Fibroblast of lung (primary cell): ENCODE measurements around the gene RANBP9. TPM values are rescaled to one million over a fixed set of nuclear protein-coding genes. Genes with fewer than 3 reads are reported as not detected.
A peak's percentile ranks its signal among the peaks of the same experiment; 100 is the strongest.

Experiments
- DNase-seq, 2 donors: peaks; one replicate each; pipeline versions ENCODE4 v3.0.0 to v3.0.0-alpha.2; 2010; ENCODE audit warnings: low read depth in 2 of 2
- H2AFZ ChIP-seq: 2 replicates; pipeline ENCODE4 v1.5.1; 2012; ENCODE audit warnings: low read length, control low read depth, inconsistent platforms
- H3K27ac ChIP-seq: 2 replicates; pipeline ENCODE4 v1.5.1; 2011; ENCODE audit warnings: low read length, control low read depth; ENCODE audit not compliant: insufficient read depth
- H3K27me3 ChIP-seq: 2 replicates; pipeline ENCODE4 v1.5.1; 2011; ENCODE audit warnings: mild to moderate bottlenecking, low read length; ENCODE audit not compliant: control insufficient read depth, insufficient read depth
- H3K36me3 ChIP-seq: 2 replicates; pipeline ENCODE4 v1.5.1; 2011; ENCODE audit warnings: low read length; ENCODE audit not compliant: control insufficient read depth, insufficient read depth
- H3K4me1 ChIP-seq: 2 replicates; pipeline ENCODE4 v1.5.1; 2011; ENCODE audit warnings: low read length; ENCODE audit not compliant: control insufficient read depth, insufficient read depth; ENCODE audit errors: extremely low read depth
- H3K4me2 ChIP-seq: 2 replicates; pipeline ENCODE4 v1.5.1; 2011; ENCODE audit warnings: low read length, control low read depth; ENCODE audit not compliant: insufficient read depth; ENCODE audit errors: extremely low read depth
- H3K4me3 ChIP-seq, 4 experiments: fragments of 200-600 bp in 1 of 4; sonication (generic) in 1 of 4; replicated peaks in 1 of 4; 2 replicates each; pipeline ENCODE4 v1.5.1; 2011 to 2016; ENCODE audit warnings: low read length in 4 of 4, low read depth in 3 of 4, mild to moderate bottlenecking in 3 of 4, control low read depth in 2 of 4, inconsistent platforms in 1 of 4, mixed read lengths in 1 of 4; ENCODE audit not compliant: insufficient read depth in 1 of 4; ENCODE audit errors: control extremely low read depth in 1 of 4
- H3K79me2 ChIP-seq: 2 replicates; pipeline ENCODE4 v1.5.1; 2012; ENCODE audit warnings: mild to moderate bottlenecking, low read length, inconsistent platforms; ENCODE audit not compliant: control insufficient read depth, insufficient read depth
- H3K9ac ChIP-seq: 2 replicates; pipeline ENCODE4 v1.5.1; 2011; ENCODE audit warnings: mild to moderate bottlenecking, low read length, control low read depth; ENCODE audit not compliant: insufficient read depth
- H3K9me3 ChIP-seq: 2 replicates; pipeline ENCODE4 v1.5.1; 2012; ENCODE audit warnings: low read depth, low read length; ENCODE audit not compliant: control insufficient read depth, insufficient read depth
- H4K20me1 ChIP-seq: 2 replicates; pipeline ENCODE4 v1.5.1; 2011; ENCODE audit warnings: low read length; ENCODE audit not compliant: control insufficient read depth, insufficient read depth; ENCODE audit errors: extremely low read depth
- CTCF ChIP-seq, 2 donors: IDR thresholded peaks in 1 of 2; conservative IDR thresholded peaks in 1 of 2; 1 replicate in 1 of 2; 2 replicates in 1 of 2; pipeline ENCODE4 v1.5.1; 2011 to 2012; ENCODE audit warnings: low read length in 2 of 2, control low read depth in 1 of 2, inconsistent platforms in 1 of 2, low read depth in 1 of 2, mild to moderate bottlenecking in 1 of 2
- EZH2 ChIP-seq: IDR thresholded peaks from 2 replicates; pipeline ENCODE4 v1.5.1; 2012; ENCODE audit warnings: low read length, control low read depth, mild to moderate bottlenecking; ENCODE audit errors: missing control alignments
- polyA minus RNA-seq: library from RNA; depleted of rRNA, polyadenylated mRNA; stranded (reverse); fragments of >200 nt; gene quantifications from 2 replicates; pipeline ENCODE4 v1.2.3, GENCODE V29; 2011; ENCODE audit warnings: low replicate concordance
- polyA plus RNA-seq, 2 donors: library from polyadenylated mRNA; depleted of rRNA in 1 of 2; stranded (reverse) in 1 of 2; unstranded in 1 of 2; fragments of >200 nt; gene quantifications; 2 replicates each; pipeline ENCODE4 v1.2.1, GENCODE V29; 2011 to 2012; ENCODE audit warnings: missing spikeins in 1 of 2
- total RNA-seq: library from RNA; depleted of rRNA; stranded (reverse); fragments of >200 nt; gene quantifications from 2 replicates; pipeline ENCODE4 v1.2.1, GENCODE V29; 2014

The RANBP9 gene
- total RNA-seq (39.8 and 48.7 TPM in 2 replicates), polyA plus RNA-seq (46.2 and 46.7 TPM in 2 replicates), polyA minus RNA-seq (9.3 and 12.2 TPM in 2 replicates)
- 30.6 and 35.2 TPM in 2 replicates for polyA plus RNA-seq (2012)

GRCh38 chr6:13711733-13712598 lies at the start of gene RANBP9:
RANBP9 (minus strand) TSS chr6:13711835; CDS start chr6:13711505, 330 bp downstream.
- Histone ChIP-seq H3K79me2 (peaks cover 40% of the 10 kb centered on the region), H3K9me3 (no peaks in the 10 kb centered on the region), H2AFZ (peak within 1 kb of the TSS; percentile 96), H3K36me3 (no peaks in the 10 kb centered on the region), H3K4me3 (peak within 1 kb of the TSS; percentile 82 to 95 (median 87)), H3K27me3 (no peaks in the 10 kb centered on the region), H3K4me2 (peak within 1 kb of the TSS; percentile 95), H4K20me1 (no peaks in the 10 kb centered on the region), H3K27ac (peak within 1 kb of the TSS; percentile 86), H3K4me1 (peaks cover 2% of the 10 kb centered on the region), H3K9ac (peak within 1 kb of the TSS; percentile 82)
- TF ChIP-seq CTCF (conservative IDR thresholded peaks at IDR 0.05 in 1 of 2, IDR thresholded peaks at IDR 0.05 in 1 of 2; ENCODE audit: low read depth in 1 of 2, low read length in 2 of 2) = no peak
- no peak for TF ChIP-seq EZH2
- peak; percentile 92 for DNase-seq

DNA sequence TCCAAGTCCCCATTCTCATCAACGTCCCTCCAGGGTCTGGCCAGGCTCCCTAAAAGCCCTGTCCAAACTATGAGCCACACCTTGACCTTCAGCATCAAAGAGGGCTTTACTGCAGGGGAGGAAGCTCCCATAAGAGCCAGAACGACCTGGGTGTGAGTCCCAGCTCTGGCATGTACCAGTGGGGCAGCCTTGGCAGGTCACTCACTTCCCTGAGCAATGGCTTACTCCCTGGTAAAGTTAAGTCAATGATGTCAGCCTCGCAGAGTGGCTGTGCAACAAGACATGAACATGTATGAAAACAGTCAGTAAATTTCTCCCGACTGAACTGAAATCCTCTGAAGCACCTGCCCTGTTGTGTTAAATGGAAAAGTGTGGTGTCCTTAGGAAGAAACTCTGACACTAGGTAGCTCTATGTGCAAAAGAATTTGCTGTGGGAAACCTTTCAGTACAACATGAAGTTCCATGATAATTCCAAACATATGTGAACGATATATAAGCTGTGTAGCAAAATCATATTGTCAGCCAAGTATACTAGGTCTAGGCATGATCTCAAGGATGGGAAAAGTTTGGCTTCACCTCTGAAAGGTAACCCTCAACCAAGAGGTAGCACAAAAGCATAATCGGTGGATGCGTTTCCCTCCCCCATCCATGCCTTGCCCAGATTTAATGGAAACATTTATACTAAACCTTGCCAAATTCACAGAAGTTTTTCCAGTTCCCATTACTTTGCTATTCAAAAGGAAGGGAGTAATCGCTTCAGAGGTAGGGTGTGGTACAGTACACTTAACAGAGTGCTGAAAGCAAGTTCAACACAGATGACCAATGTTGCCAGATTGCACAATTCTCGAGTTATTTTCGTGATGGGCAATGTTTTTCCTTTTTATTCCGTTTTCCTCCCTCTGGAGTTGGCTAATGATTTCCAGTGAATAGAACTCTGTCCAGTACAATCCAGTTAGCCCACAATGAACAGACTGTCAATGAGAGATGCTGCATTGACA lies 49.0 kb upstream of the RANBP9 start:
- peak overlapping the region; percentile 0 for H3K4me2 ChIP-seq
- H3K79me2 ChIP-seq = no peaks in the 10 kb centered on the region
- H3K4me3 ChIP-seq = no peak overlapping the region
- no peaks in the 10 kb centered on the region for H3K36me3 ChIP-seq
- TF ChIP-seq CTCF (conservative IDR thresholded peaks at IDR 0.05 in 1 of 2, IDR thresholded peaks at IDR 0.05 in 1 of 2; ENCODE audit: low read depth in 1 of 2, low read length in 2 of 2) (no peak), EZH2 (no peak)
- no peak overlapping the region for H3K27ac ChIP-seq
- H3K27me3 ChIP-seq = no peaks in the 10 kb centered on the region
- DNase-seq = peak; percentile 5 to 88
- H2AFZ ChIP-seq = no peak overlapping the region
- H3K4me1 ChIP-seq = no peaks in the 10 kb centered on the region
- no peaks in the 10 kb centered on the region for H3K9me3 ChIP-seq
- H3K9ac ChIP-seq = no peak overlapping the region
- H4K20me1 ChIP-seq = no peaks in the 10 kb centered on the region

- H3K27me3 ChIP-seq = no peaks in the 10 kb centered on the region
These were observed 47.4 kb upstream of the RANBP9 start for GRCh38 chr6:13759025-13759424.

More at GRCh38 chr6:13759025-13759424, 47.4 kb upstream of the RANBP9 start:
- no peaks in the 10 kb centered on the region for H3K9me3 ChIP-seq
- H3K4me2 ChIP-seq = no peak overlapping the region
- H3K9ac ChIP-seq = no peak overlapping the region
- H3K4me1 ChIP-seq = no peaks in the 10 kb centered on the region
- no peaks in the 10 kb centered on the region for H4K20me1 ChIP-seq
- H3K27ac ChIP-seq = no peak overlapping the region
- no peak for TF ChIP-seq CTCF (conservative IDR thresholded peaks at IDR 0.05 in 1 of 2, IDR thresholded peaks at IDR 0.05 in 1 of 2; ENCODE audit: low read depth in 1 of 2, low read length in 2 of 2)
- no peak for TF ChIP-seq EZH2
- no peak overlapping the region for H3K4me3 ChIP-seq
- DNase-seq = no peak
- H3K36me3 ChIP-seq = no peaks in the 10 kb centered on the region
- H2AFZ ChIP-seq = no peak overlapping the region
- no peaks in the 10 kb centered on the region for H3K79me2 ChIP-seq
